ENCODE data around the gene CEACAM18.
"Not testable (repeated sequence)": the region's sequence is repeated elsewhere in the genome, so short reads cannot be mapped to it uniquely, and the experiment has no call there.

Gene CEACAM18

GRCh38 chr19:51500931-51501330 lies 22.6 kb downstream of the CEACAM18 start:
- not testable (repeated sequence) for DNase-seq

GRCh38 chr19:51501594-51502263 lies 23.4 kb downstream of the CEACAM18 start, which contains the start of gene SIGLEC12:
Gene SIGLEC12 (minus strand): TSS chr19:51501800. CDS start chr19:51501733, 67 bp downstream.
- no peak for DNase-seq

- DNase-seq, result no peak
Measured at GRCh38 chr19:51503286-51503817, 25.0 kb downstream of the CEACAM18 start.

- DNase-seq, result no peak
Measured at GRCh38 chr19:51503896-51504295, 25.6 kb downstream of the CEACAM18 start.

GRCh38 chr19:51505904-51506303 lies 27.6 kb downstream of the CEACAM18 start:
- no peak for DNase-seq

GRCh38 chr19:51507192-51507591 lies 28.9 kb downstream of the CEACAM18 start:
- DNase-seq, result no peak

GRCh38 chr19:51507640-51508058 lies 29.3 kb downstream of the CEACAM18 start:
- DNase-seq, result no peak

GRCh38 chr19:51508059-51508733 lies 29.9 kb downstream of the CEACAM18 start:
- DNase-seq, result no peak

GRCh38 chr19:51509823-51510660 lies 31.7 kb downstream of the CEACAM18 start:
- DNase-seq, result no peak

- no peak for DNase-seq
Measured at GRCh38 chr19:51511353-51511752, 33.0 kb downstream of the CEACAM18 start.

GRCh38 chr19:51513968-51514367 lies 35.6 kb downstream of the CEACAM18 start:
- DNase-seq, result no peak

- DNase-seq, result peak; percentile 43
Measured at GRCh38 chr19:51514866-51515481, 36.6 kb downstream of the CEACAM18 start.

GRCh38 chr19:51520728-51521127 lies 42.4 kb downstream of the CEACAM18 start:
- no peak for DNase-seq

GRCh38 chr19:51521357-51521756 lies 43.0 kb downstream of the CEACAM18 start:
- DNase-seq, result no peak

- DNase-seq, result no peak
Measured at GRCh38 chr19:51521781-51522180, 43.4 kb downstream of the CEACAM18 start.

- DNase-seq, result peak; percentile 76
Measured at GRCh38 chr19:51524666-51525264, 46.4 kb downstream of the CEACAM18 start.

- DNase-seq, result no peak
Measured at GRCh38 chr19:51525651-51526050, 47.3 kb downstream of the CEACAM18 start.

- no peak for DNase-seq
Measured at GRCh38 chr19:51529301-51529700, 51.0 kb downstream of the CEACAM18 start.

- no peak for DNase-seq
Measured at GRCh38 chr19:51530616-51531015, 52.3 kb downstream of the CEACAM18 start.

- no peak for DNase-seq
Measured at GRCh38 chr19:51531349-51532315, 53.3 kb downstream of the CEACAM18 start, which contains the start of gene SIGLEC6. Gene SIGLEC6 (minus strand): TSS chr19:51531670. CDS start chr19:51531648, 22 bp downstream.

- no peak for DNase-seq
Measured at GRCh38 chr19:51535535-51535934, 57.2 kb downstream of the CEACAM18 start.

All from DMS79 treated with DMSO at 0.1 percent for 48 hours (cell line).